ENCODE results near the gene CLGN.

CLGN gene

GRCh38 chr4:140367738-140368137, 59.7 kb downstream of the CLGN start:
- H3K4me3 ChIP-seq (ENCODE audit: low read depth, low read length): no peak overlapping the region
- in situ Hi-C loops (cut with HindIII; ENCODE audit: low sequenced_read_pairs): no loop called here
- no peak for TF ChIP-seq CTCF (IDR thresholded peaks at IDR 0.05; ENCODE audit: low read depth, low read length, missing control alignments)
- DNase-seq (ENCODE audit: low read depth): no peak

- no peak overlapping the region for H3K4me3 ChIP-seq (ENCODE audit: low read depth, low read length)
- no peak for TF ChIP-seq CTCF (IDR thresholded peaks at IDR 0.05; ENCODE audit: low read depth, low read length, missing control alignments)
- no peak for DNase-seq (ENCODE audit: low read depth)
- in situ Hi-C loops (cut with HindIII; ENCODE audit: low sequenced_read_pairs): no loop called here
Observed at GRCh38 chr4:140363558-140363957, 63.9 kb downstream of the CLGN start.

GRCh38 chr4:140363051-140363450, 64.4 kb downstream of the CLGN start:
- in situ Hi-C loops (cut with HindIII; ENCODE audit: low sequenced_read_pairs): no loop called here
- TF ChIP-seq CTCF (IDR thresholded peaks at IDR 0.05; ENCODE audit: low read depth, low read length, missing control alignments): no peak
- DNase-seq (ENCODE audit: low read depth): no peak
- no peak overlapping the region for H3K4me3 ChIP-seq (ENCODE audit: low read depth, low read length)

- H3K4me3 ChIP-seq (ENCODE audit: low read depth, low read length): no peak overlapping the region
- in situ Hi-C loops (cut with HindIII; ENCODE audit: low sequenced_read_pairs): no loop called here
- TF ChIP-seq CTCF (IDR thresholded peaks at IDR 0.05; ENCODE audit: low read depth, low read length, missing control alignments): no peak
- DNase-seq (ENCODE audit: low read depth): no peak
Observed at GRCh38 chr4:140361099-140361498, 66.3 kb downstream of the CLGN start.

GRCh38 chr4:140359562-140360427, 67.7 kb downstream of the CLGN start:
- H3K4me3 ChIP-seq (ENCODE audit: low read depth, low read length): no peak overlapping the region
- in situ Hi-C loops (cut with HindIII; ENCODE audit: low sequenced_read_pairs): no loop called here
- peak; percentile 76 for DNase-seq (ENCODE audit: low read depth)
- TF ChIP-seq CTCF (IDR thresholded peaks at IDR 0.05; ENCODE audit: low read depth, low read length, missing control alignments): peak; percentile 84

GRCh38 chr4:140358281-140358680, 69.2 kb downstream of the CLGN start:
- no peak for TF ChIP-seq CTCF (IDR thresholded peaks at IDR 0.05; ENCODE audit: low read depth, low read length, missing control alignments)
- DNase-seq (ENCODE audit: low read depth): no peak
- in situ Hi-C loops (cut with HindIII; ENCODE audit: low sequenced_read_pairs): no loop called here
- no peak overlapping the region for H3K4me3 ChIP-seq (ENCODE audit: low read depth, low read length)

Measured in astrocyte of the cerebellum (primary cell).